HG03064 (cell line): Measurements from ENCODE around the gene HDGFL3.

Source experiments
- ATAC-seq: cut with Tn5 transposase; IDR thresholded peaks from one replicate; pipeline ENCODE4 v1.9.1; 2021; ENCODE audit warnings: low read depth; ENCODE audit not compliant: unreplicated experiment

Gene HDGFL3

GRCh38 chr15:83132861-83133523 lies 74.6 kb downstream of the HDGFL3 start:
- ATAC-seq = no peak

GRCh38 chr15:83129791-83130190 lies 77.8 kb downstream of the HDGFL3 start:
- ATAC-seq = no peak

- ATAC-seq = no peak
Observed at GRCh38 chr15:83127547-83128150, 80.0 kb downstream of the HDGFL3 start.

- no peak for ATAC-seq
Observed at GRCh38 chr15:83123529-83123928, 84.1 kb downstream of the HDGFL3 start.

GRCh38 chr15:83119968-83120581 lies 87.5 kb downstream of the HDGFL3 start:
- no peak for ATAC-seq

- no peak for ATAC-seq
Observed at GRCh38 chr15:83118968-83119367, 88.7 kb downstream of the HDGFL3 start.

GRCh38 chr15:83118291-83118827 lies 89.3 kb downstream of the HDGFL3 start:
- no peak for ATAC-seq

GRCh38 chr15:83115831-83116565 lies 91.6 kb downstream of the HDGFL3 start:
- ATAC-seq = peak; percentile 55

- no peak for ATAC-seq
Observed at GRCh38 chr15:83115410-83115809, 92.2 kb downstream of the HDGFL3 start.

GRCh38 chr15:83114856-83115255 lies 92.8 kb downstream of the HDGFL3 start:
- ATAC-seq = no peak

- no peak for ATAC-seq
Observed at GRCh38 chr15:83113881-83114674, 93.5 kb downstream of the HDGFL3 start.

- no peak for ATAC-seq
Observed at GRCh38 chr15:83112956-83113299, 94.7 kb downstream of the HDGFL3 start.

- no peak for ATAC-seq
Observed at GRCh38 chr15:83112233-83112955, 95.2 kb downstream of the HDGFL3 start.

GRCh38 chr15:83111149-83111548 lies 96.5 kb downstream of the HDGFL3 start:
- no peak for ATAC-seq

GRCh38 chr15:83110381-83110780 lies 97.2 kb downstream of the HDGFL3 start:
- no peak for ATAC-seq

GRCh38 chr15:83109532-83109931 lies 98.1 kb downstream of the HDGFL3 start:
- ATAC-seq = no peak

- ATAC-seq = peak; percentile 66
Observed at GRCh38 chr15:83108266-83109219, 99.1 kb downstream of the HDGFL3 start.

- ATAC-seq = peak; percentile 20
Observed at GRCh38 chr15:83107841-83108181, 99.8 kb downstream of the HDGFL3 start.
